HG03280 (cell line): ENCODE results near the gene PRSS12.
"Not testable (repeated sequence)": the region's sequence is repeated elsewhere in the genome, so short reads cannot be mapped to it uniquely, and the experiment has no call there.

ENCODE experiments used
- ATAC-seq: cut with Tn5 transposase; IDR thresholded peaks from one replicate; pipeline ENCODE4 v1.9.1; 2021; ENCODE audit warnings: mild to moderate bottlenecking, moderate library complexity; ENCODE audit not compliant: unreplicated experiment

Gene PRSS12

GRCh38 chr4:118325431-118325830 is 27.4 kb downstream of the PRSS12 start:
- ATAC-seq: no peak

- no peak for ATAC-seq
Measured at GRCh38 chr4:118322831-118323502, 29.8 kb downstream of the PRSS12 start.

GRCh38 chr4:118318931-118319330 is 33.9 kb downstream of the PRSS12 start:
- ATAC-seq: no peak

DNA sequence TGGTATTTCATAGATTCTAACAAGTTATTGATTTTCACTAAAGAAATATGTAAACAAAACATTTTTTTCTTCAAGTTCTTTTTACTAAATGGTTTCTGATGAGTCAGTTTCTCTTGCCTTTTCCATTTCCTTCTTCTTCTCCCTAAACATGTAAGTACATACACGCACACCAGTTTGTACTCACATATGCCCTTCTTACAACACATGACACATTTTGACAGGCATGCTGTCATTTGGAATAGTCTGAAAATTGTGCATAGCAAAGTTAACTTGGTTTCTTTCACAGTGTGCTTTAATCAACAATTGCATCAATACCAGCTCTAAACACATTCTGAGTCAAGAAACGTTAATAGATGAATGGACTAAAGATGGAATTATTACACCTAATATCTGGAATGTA is 35.1 kb downstream of the PRSS12 start:
- ATAC-seq: no peak

GRCh38 chr4:118314221-118314620 is 38.6 kb downstream of the PRSS12 start:
- ATAC-seq: no peak

DNA sequence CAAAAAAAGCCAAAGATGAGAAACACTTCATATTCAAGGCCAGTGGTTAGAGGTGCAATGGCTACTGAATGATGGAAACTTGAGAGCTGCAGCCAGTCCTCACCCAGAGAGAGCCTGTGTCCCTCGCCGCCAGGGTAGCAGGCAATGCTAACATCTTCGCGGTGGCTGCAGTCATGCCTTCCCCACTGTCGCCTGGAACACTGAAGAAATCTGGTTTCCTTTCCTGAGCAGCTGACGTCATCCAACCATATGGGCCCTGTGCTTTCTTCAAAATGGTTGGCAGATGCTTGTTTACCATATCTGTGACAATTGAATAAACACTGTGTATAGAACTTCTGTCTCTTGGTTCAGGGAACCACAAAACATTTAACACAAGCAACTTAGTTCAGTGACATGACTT is 39.7 kb downstream of the PRSS12 start:
- no peak for ATAC-seq

GRCh38 chr4:118308306-118309030 is 44.3 kb downstream of the PRSS12 start:
- no peak for ATAC-seq

- ATAC-seq: no peak
Measured at GRCh38 chr4:118307643-118308042, 45.2 kb downstream of the PRSS12 start.

DNA sequence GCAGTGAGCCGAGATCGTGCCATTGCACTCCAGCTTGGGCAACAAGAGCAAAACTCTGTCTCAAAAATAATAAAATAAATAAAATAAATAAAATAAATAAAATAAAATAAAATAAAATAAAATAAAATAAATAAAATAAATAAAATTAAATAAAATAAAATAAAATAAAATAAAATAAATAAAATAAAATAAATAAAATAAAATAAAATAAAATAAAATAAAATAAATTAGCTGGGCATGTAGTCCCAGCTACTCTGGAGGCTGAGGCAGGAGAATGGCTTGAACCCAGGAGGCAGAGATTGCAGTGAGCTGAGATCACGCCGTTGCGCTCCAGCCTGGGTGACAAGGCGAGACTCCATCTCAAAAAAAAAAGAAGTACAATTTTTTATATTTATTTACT is 53.2 kb downstream of the PRSS12 start:
- not testable (repeated sequence) for ATAC-seq

- ATAC-seq: no peak
Measured at GRCh38 chr4:118296729-118297128, 56.1 kb downstream of the PRSS12 start.

- ATAC-seq: no peak
Measured at GRCh38 chr4:118290951-118291350, 61.9 kb downstream of the PRSS12 start.

GRCh38 chr4:118289794-118290193 is 63.0 kb downstream of the PRSS12 start:
- no peak for ATAC-seq

- no peak for ATAC-seq
Measured at GRCh38 chr4:118287711-118288451, 64.9 kb downstream of the PRSS12 start.

DNA sequence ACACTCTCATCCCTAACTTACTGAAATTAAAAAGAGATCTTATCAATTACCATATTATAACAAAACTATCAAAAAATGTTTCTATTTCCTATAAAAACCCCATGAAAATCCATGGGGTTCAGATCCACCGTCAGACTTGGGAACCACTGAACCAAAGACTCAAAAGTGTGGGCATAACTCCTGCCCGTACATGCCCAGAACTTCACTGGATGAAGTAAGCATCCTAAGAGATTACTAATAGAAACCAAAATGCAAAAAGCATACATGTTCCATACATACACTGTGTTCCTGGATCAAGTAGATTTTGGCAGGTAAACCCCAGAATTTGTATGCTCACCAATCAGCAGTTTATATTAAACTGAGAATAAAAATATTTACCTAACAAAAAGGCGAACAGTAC is 66.1 kb downstream of the PRSS12 start:
- no peak for ATAC-seq

DNA sequence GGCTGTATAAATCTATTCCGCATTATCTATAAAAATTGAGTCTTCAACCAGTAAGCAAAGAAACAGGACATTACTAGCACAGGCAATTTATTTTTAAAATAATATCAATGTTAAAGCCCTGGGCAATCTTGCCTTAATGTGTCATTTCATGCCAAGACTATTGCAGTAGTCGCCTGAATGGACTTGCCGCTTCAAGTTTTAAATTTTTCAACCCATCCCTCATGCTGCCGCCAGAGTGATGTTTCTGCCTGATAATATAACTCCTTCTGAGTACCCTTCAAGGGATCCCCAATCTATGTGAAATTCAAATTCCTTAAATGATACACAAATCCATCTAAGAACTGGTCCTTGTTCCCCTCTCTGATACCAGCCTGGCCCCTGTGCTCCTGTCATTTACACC is 66.9 kb downstream of the PRSS12 start:
- no peak for ATAC-seq

DNA sequence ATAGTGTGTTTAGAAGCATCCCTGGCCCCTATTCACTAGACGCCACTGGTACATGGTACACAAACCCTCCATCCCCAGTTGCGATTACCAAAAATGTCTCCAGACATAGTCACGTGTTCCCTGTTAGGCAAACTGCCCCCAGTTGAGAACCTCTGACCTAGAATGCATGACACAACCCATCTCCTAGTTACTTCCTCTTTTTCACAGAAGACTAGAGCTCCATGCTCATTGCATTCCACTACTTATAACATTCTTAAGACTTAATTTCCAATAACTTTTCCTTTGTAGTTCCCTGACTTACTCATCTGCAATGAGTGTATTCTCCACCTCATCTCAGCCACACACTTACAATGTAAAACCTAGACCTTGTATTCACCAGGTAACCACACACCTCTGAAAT is 68.6 kb downstream of the PRSS12 start:
- peak; percentile 54 for ATAC-seq

GRCh38 chr4:118282692-118283091 is 70.1 kb downstream of the PRSS12 start:
- ATAC-seq: no peak

GRCh38 chr4:118281611-118282442 is 71.0 kb downstream of the PRSS12 start:
- ATAC-seq: no peak

- peak; percentile 12 for ATAC-seq
Measured at GRCh38 chr4:118280501-118281218, 72.1 kb downstream of the PRSS12 start.

DNA sequence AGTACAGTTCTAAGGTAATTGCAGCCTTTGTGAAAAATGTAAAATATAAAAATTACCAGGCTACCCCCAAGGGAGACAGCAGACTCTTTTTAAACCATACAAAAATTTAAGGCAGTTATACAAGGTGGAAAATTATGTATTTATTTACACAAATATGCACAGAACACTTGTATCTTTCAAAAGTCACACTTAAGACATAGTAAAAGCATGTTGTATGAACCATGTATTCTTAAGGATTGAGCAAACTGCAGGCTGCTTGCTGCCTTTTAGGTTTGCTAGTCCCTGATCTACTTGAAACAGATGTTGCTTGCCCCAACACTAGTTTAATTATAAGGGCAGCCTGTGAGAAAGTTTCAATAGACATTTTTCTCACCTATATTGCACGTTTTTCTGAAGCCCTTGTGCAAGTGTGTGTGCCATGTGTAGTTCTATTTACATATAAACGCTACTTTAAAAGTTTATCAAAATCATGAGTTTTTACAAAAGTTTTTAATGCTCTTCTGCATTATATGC is 72.8 kb downstream of the PRSS12 start:
- no peak for ATAC-seq
